PC-3 (cell line): Measurements from ENCODE around the gene SUN1. TPM values are rescaled to one million over a fixed set of nuclear protein-coding genes. Genes with fewer than 3 reads are reported as not detected.

Experiments used
- ATAC-seq: fragments of 200-7000 bp; cut with Tn5 transposase; 2 replicates; pipeline ENCODE4 v1.9.1; 2020; ENCODE audit warnings: mild to moderate bottlenecking, moderate library complexity
- BruUV-seq: library from RNA; stranded (reverse); fragments of 400-500 nt; replicated peaks from 2 replicates; lab custom pipeline; 2021; lab: Mats Ljungman, UMichigan
- CTCF ChIA-PET: fragments of 300-600 bp; sonication (Branson Sonifier 250); formaldehyde crosslinking; loops from one replicate; lab custom pipeline; 2022; ENCODE audit warnings: antibody characterized with exemption; lab: Charles Lee
- POLR2A ChIA-PET: fragments of 300-600 bp; sonication (Branson Sonifier 250); formaldehyde crosslinking; loops from one replicate; lab custom pipeline; 2022; ENCODE audit warnings: antibody characterized with exemption; ENCODE audit not compliant: unreplicated experiment; lab: Charles Lee
- DNase-seq: peaks from one replicate; pipeline ENCODE4 v3.0.0-alpha.2; 2015
- H2AFZ ChIP-seq: fragments of 300-600 bp; sonication (generic); 2 replicates; pipeline ENCODE4 v1.6.0; 2016; ENCODE audit warnings: antibody characterized with exemption, low read length
- H3F3A ChIP-seq: fragments of 300-600 bp; sonication (generic); one replicate; pipeline ENCODE4 v1.6.0; 2017; ENCODE audit warnings: antibody characterized with exemption, low read length, control low read depth, mild to moderate bottlenecking; ENCODE audit not compliant: unreplicated experiment
- H3K27ac ChIP-seq: fragments of 300-600 bp; sonication (generic); 2 replicates; pipeline ENCODE4 v1.5.1; 2016; ENCODE audit warnings: mild to moderate bottlenecking, low read length
- H3K27me3 ChIP-seq: fragments of 300-600 bp; sonication (generic); 2 replicates; pipeline ENCODE4 v1.6.1; 2016; ENCODE audit warnings: low read length, mixed read lengths
- H3K36me3 ChIP-seq: fragments of 300-600 bp; sonication (generic); 2 replicates; pipeline ENCODE4 v1.6.1; 2016; ENCODE audit warnings: low read depth, mixed run types, low read length, mixed read lengths
- H3K4me1 ChIP-seq: fragments of 300-600 bp; sonication (generic); 2 replicates; pipeline ENCODE4 v1.5.1; 2016; ENCODE audit warnings: low read length; ENCODE audit not compliant: insufficient read depth
- H3K4me2 ChIP-seq: fragments of 300-600 bp; sonication (generic); 2 replicates; pipeline ENCODE4 v1.6.0; 2016; ENCODE audit warnings: low read length
- H3K4me3 ChIP-seq: fragments of 300-600 bp; sonication (generic); 2 replicates; pipeline ENCODE4 v1.5.1; 2016; ENCODE audit warnings: mild to moderate bottlenecking, low read length, mixed read lengths
- H3K79me2 ChIP-seq: fragments of 300-600 bp; sonication (generic); 2 replicates; pipeline ENCODE4 v1.6.1; 2017; ENCODE audit warnings: low read length, mixed read lengths
- H3K9ac ChIP-seq: fragments of 300-600 bp; sonication (generic); 2 replicates; pipeline ENCODE4 v1.6.0; 2016; ENCODE audit warnings: mild to moderate bottlenecking, low read length
- H3K9me2 ChIP-seq: fragments of 300-600 bp; sonication (generic); replicated peaks from 2 replicates; pipeline ENCODE4 v1.6.1; 2016; ENCODE audit warnings: mixed run types, low read length, mixed read lengths
- H3K9me3 ChIP-seq: fragments of 300-600 bp; sonication (generic); 2 replicates; pipeline ENCODE4 v1.6.1; 2016; ENCODE audit warnings: low read length, mixed read lengths
- H4K20me1 ChIP-seq: fragments of 300-600 bp; sonication (generic); 2 replicates; pipeline ENCODE4 v1.6.1; 2016; ENCODE audit warnings: low read length, mixed read lengths
- CTCF ChIP-seq: fragments of 300-600 bp; sonication (generic); conservative IDR thresholded peaks from 2 replicates; pipeline ENCODE4 v1.5.1; 2017; ENCODE audit warnings: antibody characterized with exemption, low read depth, mild to moderate bottlenecking, low read length
- EZH2 ChIP-seq: fragments of 300-600 bp; sonication (generic); IDR thresholded peaks from one replicate; pipeline ENCODE4 v1.6.1; 2017; ENCODE audit warnings: antibody characterized with exemption, mild to moderate bottlenecking, low read length; ENCODE audit not compliant: unreplicated experiment
- EZH2phosphoT487 ChIP-seq: fragments of 300-600 bp; sonication (generic); IDR thresholded peaks from 2 replicates; pipeline ENCODE4 v1.6.1; 2018; ENCODE audit warnings: mild to moderate bottlenecking, antibody characterized with exemption, low read length, borderline replicate concordance
- intact Hi-C: fragments of 100-400 bp; cut with micrococcal nuclease; formaldehyde crosslinking; loops from 2 replicates; pipeline ENCODE4 v1.9.0; 2023
- total RNA-seq: library from RNA; depleted of rRNA; stranded (reverse); fragments of >200 nt; gene quantifications from 2 replicates; pipeline ENCODE4 v1.2.3, GENCODE V29; 2014

SUN1 gene
- total RNA-seq, 1 experiment from 2014 or later, result 92.5 TPM

GRCh38 chr7:816300-816750, 16.0 kb upstream of the SUN1 start:
- Histone ChIP-seq H3K79me2 (peaks cover 46% of the 10 kb centered on the region), H3K9me2 (no peaks in the 10 kb centered on the region), H3K4me3 (peak overlapping the region; percentile 84), H3K9me3 (no peaks in the 10 kb centered on the region), H3K27ac (no peak overlapping the region), H3K4me2 (peak overlapping the region; percentile 92), H3K4me1 (peaks cover 40% of the 10 kb centered on the region), H3F3A (peaks cover 5% of the 10 kb centered on the region), H3K36me3 (peaks cover 3% of the 10 kb centered on the region), H3K27me3 (no peaks in the 10 kb centered on the region), H3K9ac (0 out of 2 replicates have a peak overlapping the region, but pooled peaks have one; percentile 57), H2AFZ (peak overlapping the region; percentile 84), H4K20me1 (peaks cover 33% of the 10 kb centered on the region)
- POLR2A ChIA-PET, result interaction anchor here (1.9 kb wide), 1 partner anchor 20 kb away, joined by 5 read pairs; no protein-coding TSS in a partner anchor
- no peak for TF ChIP-seq EZH2
- no peak for TF ChIP-seq CTCF
- no peak for TF ChIP-seq EZH2phosphoT487
- ATAC-seq (peak; percentile 87), DNase-seq (peak; percentile 98)
- no TSS peak for BruUV-seq
- CTCF ChIA-PET, result interaction anchor here (1.0 kb wide), 1 partner anchor 177 kb away, joined by 3 read pairs; no protein-coding TSS in a partner anchor
- intact Hi-C loops, result no loop called here

GRCh38 chr7:816751-817671, 15.3 kb upstream of the SUN1 start:
- Histone ChIP-seq H3K27ac (peak overlapping the region; percentile 34), H3K4me3 (peak overlapping the region; percentile 100), H3K9me2 (no peaks in the 10 kb centered on the region), H3K36me3 (peaks cover 3% of the 10 kb centered on the region), H3K9ac (peak overlapping the region; percentile 91), H3K4me2 (peak overlapping the region; percentile 92), H3K27me3 (no peaks in the 10 kb centered on the region), H3K9me3 (no peaks in the 10 kb centered on the region), H4K20me1 (peaks cover 40% of the 10 kb centered on the region), H2AFZ (no peak overlapping the region), H3K79me2 (peaks cover 53% of the 10 kb centered on the region), H3K4me1 (peaks cover 36% of the 10 kb centered on the region), H3F3A (peaks cover 5% of the 10 kb centered on the region)
- DNase-seq (peak; percentile 28), ATAC-seq (peak; percentile 2)
- CTCF ChIA-PET, result interaction anchor here (1.0 to 1.2 kb wide), 2 partner anchors 19 to 176 kb away, joined by 3 read pairs; no protein-coding TSS in a partner anchor
- no peak for TF ChIP-seq EZH2phosphoT487
- TF ChIP-seq EZH2, result no peak
- no peak for TF ChIP-seq CTCF
- POLR2A ChIA-PET, result interaction anchor here (0.6 to 1.9 kb wide), 4 partner anchors 15 to 85 kb away, joined by 4 to 6 read pairs (median 5); partner anchors contain the start of gene SUN1
- intact Hi-C loops, result no loop called here
- BruUV-seq, result no TSS peak
